GM18505 (cell line): ENCODE results near the gene PEX26.
"Not testable (repeated sequence)": the region's sequence is repeated elsewhere in the genome, so short reads cannot be mapped to it uniquely, and the experiment has no call there.

ENCODE experiments used
- ATAC-seq: cut with Tn5 transposase; IDR thresholded peaks from one replicate; pipeline ENCODE4 v1.9.1; 2021; ENCODE audit not compliant: unreplicated experiment
- POLR2A ChIP-seq: IDR thresholded peaks from 4 replicates; pipeline ENCODE4 v1.6.1; 2011; ENCODE audit warnings: borderline replicate concordance; ENCODE audit not compliant: insufficient read depth, insufficient read length; ENCODE audit errors: extremely low read depth

PEX26 gene

GRCh38 chr22:18060646-18061620 lies 16.9 kb upstream of the PEX26 start:
- TF ChIP-seq POLR2A = no peak
- ATAC-seq = no peak

- no peak for ATAC-seq
- no peak for TF ChIP-seq POLR2A
Measured at GRCh38 chr22:18062421-18062820, 15.4 kb upstream of the PEX26 start.

GRCh38 chr22:18063306-18063705 lies 14.5 kb upstream of the PEX26 start:
- no peak for ATAC-seq
- no peak for TF ChIP-seq POLR2A

- not testable (repeated sequence) for ATAC-seq
Measured at GRCh38 chr22:18063715-18064114, 14.1 kb upstream of the PEX26 start.

GRCh38 chr22:18064636-18065035 lies 13.2 kb upstream of the PEX26 start:
- no peak for ATAC-seq
- no peak for TF ChIP-seq POLR2A

- ATAC-seq = no peak
- TF ChIP-seq POLR2A = no peak
Measured at GRCh38 chr22:18065256-18065655, 12.5 kb upstream of the PEX26 start.

- no peak for TF ChIP-seq POLR2A
- ATAC-seq = no peak
Measured at GRCh38 chr22:18066181-18066859, 11.5 kb upstream of the PEX26 start.

- TF ChIP-seq POLR2A = no peak
- no peak for ATAC-seq
Measured at GRCh38 chr22:18067121-18067520, 10.7 kb upstream of the PEX26 start.

- ATAC-seq = no peak
- TF ChIP-seq POLR2A = no peak
Measured at GRCh38 chr22:18067548-18068341, 10.0 kb upstream of the PEX26 start.

GRCh38 chr22:18068381-18068988 lies 9.3 kb upstream of the PEX26 start:
- ATAC-seq = no peak
- no peak for TF ChIP-seq POLR2A

GRCh38 chr22:18069041-18069440 lies 8.7 kb upstream of the PEX26 start:
- ATAC-seq = no peak
- no peak for TF ChIP-seq POLR2A

- no peak for TF ChIP-seq POLR2A
- no peak for ATAC-seq
Measured at GRCh38 chr22:18070041-18070440, 7.7 kb upstream of the PEX26 start.
